CD4-positive, alpha-beta T cell treated with Interleukin-4 for 4 hours (primary cell): ENCODE measurements around the gene HIVEP3.
A peak's percentile ranks its signal among the peaks of the same experiment; 100 is the strongest.

Source experiments
- DNase-seq: peaks from one replicate; pipeline ENCODE4 v3.0.0-alpha.2; 2020

HIVEP3 gene

DNA sequence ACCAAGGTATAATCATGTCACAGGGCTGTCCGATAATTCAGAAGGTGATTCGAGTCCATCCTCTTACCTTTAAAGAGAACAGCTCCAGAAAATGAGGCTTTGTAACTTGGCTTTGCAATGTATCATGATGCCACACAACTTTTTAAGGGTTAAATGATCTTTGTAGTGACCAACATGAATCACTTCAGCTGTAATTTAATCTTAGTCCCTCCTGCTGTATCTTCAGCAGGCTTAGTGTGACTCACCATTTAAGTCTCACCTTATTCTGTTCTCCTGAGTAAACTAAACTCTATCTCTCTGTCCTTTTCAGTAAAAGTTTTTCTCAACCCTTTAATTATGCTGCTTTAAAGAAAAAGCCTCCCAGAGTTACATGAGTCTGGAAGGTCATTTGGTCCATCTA is 1.9 kb upstream of the HIVEP3 start:
- DNase-seq: peak; percentile 58

- DNase-seq: peak; percentile 87
Measured at GRCh38 chr1:41919764-41920397, 1.2 kb upstream of the HIVEP3 start.

GRCh38 chr1:41919131-41919530 is 409 bp upstream of the HIVEP3 start:
- no peak for DNase-seq

DNA sequence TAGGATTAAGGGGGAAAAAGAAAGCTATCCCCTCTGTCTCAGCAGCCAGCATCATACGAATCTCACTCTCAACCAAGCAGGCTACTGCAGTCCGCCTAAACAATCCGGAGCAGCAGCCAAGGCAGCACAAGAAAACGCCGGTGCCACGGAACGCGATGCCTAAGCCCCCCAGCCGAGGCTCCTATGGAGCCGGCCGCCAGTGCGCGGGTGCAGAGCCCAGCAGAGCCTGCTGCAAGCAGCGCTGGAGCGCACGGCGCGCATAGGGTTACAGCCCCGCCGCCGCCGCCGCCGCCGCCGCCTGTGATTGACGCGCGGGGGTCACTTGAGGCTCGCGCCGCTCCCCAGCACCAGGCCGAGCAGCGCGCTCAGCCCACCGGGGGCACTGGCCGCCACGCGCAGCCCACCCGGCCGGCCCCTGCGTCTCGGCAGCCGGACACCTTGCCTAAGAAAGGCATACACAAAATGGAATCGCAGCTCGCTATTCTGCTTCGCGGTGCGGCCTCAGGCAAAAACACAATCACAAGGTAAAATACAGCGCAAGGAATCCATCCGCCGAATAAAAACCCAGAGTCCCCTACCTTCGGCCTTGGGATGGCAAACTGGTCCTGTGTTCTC is 780 bp downstream of the HIVEP3 start:
- DNase-seq: peak; percentile 15

GRCh38 chr1:41917076-41917475 is 1.6 kb downstream of the HIVEP3 start:
- no peak for DNase-seq

DNA sequence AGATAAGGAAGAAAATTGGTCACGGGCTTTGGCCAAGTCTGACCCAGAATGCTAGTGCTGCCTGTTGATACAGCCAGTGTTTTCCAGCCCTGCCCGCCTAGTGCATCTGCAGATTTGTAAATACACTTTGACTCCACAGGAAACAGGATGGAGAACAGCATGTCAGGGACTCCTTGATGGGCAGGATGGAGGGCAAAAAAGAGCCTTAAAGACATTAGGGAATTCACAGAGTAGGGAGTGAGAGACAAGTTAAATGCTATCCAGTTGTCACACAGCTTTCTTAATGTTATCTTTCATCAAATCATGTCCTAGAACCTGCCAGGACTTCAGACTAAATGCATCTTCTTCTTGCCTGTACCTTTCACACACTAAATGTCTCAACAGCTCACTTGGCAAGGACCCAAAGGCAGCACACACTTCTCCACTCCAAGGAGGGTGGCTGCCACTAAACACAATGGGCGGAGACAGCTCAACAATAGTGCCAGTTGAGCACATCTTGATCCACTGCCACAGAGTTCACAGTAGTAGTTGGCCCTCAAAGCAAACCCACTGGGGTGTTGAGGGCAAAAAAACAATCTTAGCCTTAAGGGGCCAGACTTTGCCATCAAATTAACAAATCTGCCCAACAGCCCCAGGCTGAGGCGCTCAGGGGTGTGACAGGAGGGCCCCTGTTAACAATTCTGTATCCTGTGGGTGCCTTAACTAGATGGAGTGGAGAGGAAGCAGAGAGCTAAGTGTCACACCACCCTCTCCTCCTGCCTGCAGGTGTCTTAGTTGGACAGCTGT is 2.7 kb downstream of the HIVEP3 start:
- peak; percentile 79 for DNase-seq

DNA sequence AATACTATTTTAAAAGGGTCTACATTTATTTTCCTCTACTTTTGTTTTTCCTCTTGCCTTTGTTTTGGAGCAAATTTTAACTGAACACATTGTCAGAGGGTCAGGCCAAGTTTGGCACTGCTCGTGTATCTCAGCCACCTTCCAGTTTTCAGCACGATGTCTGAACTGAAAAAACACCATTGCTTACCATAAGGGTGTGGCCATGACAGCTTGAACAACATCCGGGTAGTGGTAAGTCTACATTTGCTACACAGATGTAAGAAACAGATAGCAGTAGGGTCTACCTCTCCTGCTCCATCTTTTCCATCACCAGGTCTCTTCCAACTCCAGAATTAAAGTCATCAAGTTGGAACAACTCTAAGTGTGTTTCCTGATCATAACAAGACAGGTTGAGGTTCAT is 4.2 kb downstream of the HIVEP3 start:
- DNase-seq: peak; percentile 72

DNA sequence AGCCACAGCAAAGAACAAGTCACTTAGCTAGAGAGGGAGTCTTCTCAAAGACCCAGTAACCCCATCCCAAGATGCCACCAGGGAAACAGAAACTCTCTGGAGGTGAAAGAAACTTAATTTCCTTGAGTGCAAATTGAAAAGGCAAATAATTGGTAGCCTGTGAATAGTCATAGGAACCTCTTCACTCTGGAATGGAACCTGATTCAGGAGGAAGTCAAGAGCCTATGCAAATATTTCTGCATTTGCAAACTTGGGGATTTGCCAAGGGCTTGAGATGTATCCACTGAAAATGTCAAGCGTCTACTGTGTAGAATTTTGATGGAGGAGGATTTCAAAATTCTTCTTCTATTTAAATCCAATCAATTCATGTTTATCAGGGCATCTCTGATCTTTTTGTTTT is 5.7 kb downstream of the HIVEP3 start:
- no peak for DNase-seq

DNA sequence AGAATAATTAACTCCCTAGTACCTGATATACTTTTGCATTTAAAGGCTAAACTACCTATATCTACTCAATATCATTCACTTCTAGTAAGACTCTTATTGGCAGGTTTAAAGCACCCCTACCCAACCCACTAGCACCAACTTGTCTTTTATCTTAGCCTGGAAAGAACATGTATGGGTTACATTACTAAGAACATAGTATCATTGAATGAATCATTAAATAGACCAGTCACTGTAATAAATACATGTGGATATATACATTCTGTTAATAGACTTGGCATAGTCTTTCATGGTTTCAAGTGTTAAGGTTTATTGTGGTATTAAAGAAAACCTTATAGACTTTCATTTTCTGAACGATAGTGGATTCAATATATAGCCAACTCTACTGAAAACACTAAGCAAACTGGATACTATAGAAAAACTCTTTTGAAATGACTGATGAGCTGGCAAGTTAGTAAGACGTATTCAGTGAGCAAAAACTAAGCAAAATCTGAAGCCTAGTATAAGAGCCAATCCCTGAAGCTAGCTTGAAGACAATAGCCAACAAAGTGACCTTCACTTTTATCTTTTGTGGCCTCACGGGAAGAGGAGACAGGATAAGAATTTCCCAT is 10.3 kb downstream of the HIVEP3 start:
- no peak for DNase-seq

DNA sequence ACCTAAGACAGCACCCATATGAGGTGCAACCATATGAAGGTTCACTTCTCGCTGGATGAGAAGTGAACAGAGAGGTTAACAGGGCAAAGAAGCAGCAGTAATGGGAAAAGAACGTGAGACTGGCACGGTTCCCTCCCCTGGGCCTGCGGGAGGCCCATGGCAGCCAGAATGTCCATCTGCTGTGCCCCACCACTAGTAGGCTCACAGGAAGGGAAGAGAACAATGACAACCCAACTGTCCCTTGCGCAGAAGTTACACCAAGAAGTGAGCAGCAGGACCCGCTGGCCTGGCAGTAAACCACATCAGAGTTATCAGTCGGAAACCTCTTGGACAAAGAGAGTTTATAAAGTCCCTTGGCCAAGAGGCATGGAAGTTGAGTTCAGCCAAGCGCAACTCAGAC is 11.3 kb downstream of the HIVEP3 start:
- no peak for DNase-seq

GRCh38 chr1:41906943-41907342 is 11.8 kb downstream of the HIVEP3 start:
- DNase-seq: no peak

GRCh38 chr1:41905093-41905675 is 13.5 kb downstream of the HIVEP3 start:
- no peak for DNase-seq

DNA sequence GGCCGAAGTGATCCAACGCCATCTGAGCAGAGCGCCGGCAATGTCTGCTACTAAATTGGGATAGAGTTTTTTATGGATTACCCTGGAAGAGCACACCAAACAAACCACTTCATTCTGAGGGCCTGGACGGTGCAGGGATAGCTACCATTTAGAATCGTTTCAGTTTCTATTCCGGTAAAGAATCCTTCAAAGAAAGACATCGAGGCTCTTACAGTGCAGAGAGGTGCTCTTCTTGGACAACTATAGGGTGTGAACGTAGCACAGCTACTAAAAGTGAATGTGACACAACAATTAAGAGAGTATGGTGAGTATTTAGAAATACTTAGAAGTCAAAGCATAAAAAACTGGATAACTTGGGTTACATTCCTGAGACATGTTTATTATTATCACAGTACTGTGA is 16.1 kb downstream of the HIVEP3 start:
- DNase-seq: no peak

DNA sequence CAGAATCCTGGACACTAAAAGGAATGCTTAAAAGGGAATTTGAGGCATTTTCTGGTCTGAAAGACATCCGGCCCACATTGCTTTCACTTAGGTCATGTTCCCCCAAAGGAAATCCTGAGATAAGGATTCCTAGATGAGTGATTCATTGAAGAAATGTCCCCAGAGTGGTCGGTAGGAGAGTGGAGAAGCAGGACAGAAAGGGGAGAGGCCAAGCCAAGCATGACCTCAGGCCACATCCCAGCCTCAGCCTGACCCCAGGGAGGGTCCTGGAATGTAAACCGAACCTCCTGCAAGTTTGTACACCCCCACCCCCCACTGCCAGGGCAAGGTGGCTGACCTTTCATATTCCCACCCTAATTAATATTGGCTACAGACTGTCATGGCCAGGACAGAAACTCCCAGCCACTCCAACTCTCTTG is 16.6 kb downstream of the HIVEP3 start:
- DNase-seq: no peak

DNA sequence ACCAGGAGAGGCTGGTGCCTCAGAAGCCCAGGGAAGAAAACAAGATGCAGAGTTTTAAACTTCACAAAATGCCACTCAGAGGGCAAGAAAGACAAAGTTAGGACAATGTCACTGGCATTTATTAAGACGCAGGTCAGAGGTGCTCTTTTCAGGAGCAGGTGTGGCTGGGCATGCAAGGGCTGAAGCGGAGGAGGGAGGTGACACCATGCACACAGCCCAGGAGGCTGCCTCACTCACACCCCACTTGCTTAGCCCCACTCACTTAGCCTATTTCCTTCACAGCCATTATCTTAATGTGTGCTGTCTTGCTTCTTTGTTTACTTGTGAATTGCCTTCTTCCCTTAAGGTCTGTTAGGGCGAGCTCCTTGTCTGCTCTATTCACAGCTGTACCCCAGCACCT is 17.2 kb downstream of the HIVEP3 start:
- DNase-seq: no peak

DNA sequence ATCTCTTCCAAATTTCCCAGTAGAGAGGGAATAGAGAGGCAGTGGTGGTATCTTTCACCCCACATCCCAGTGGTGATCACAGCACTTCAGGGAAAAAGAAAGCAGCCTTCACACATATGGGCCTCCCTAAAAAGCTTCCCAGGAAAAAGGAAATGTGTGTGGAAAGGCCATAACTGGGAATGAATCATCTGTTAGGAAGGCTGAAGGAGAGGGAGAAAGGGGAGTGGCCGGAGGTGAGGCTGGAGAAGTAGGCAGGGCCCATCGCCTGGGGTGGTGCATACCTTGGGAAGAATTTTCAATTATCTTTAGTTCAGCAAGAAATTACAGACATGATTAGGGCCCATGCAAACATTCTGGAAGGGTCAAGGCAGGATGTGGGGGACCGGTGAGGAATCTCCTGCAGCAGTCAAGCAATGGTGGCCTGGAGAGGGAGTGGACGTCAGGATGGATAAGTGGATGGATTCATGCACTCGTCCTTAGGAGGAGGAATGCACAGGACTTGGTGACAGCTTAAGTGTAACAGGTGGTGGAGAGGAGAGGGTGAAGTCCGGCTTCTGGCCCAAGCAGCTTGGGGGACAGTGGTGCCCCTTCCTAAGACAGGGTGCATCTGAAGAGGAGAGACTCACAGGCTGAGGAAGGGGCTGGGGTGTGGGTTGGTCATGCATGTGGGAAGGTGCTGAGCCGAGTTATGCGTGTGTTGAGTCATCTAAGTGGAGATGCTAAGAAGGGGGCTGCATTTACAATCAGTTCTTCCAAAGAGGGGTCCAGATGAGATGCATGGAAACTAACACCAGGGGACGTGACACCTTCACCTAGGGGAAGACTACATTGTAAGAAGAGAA is 17.9 kb downstream of the HIVEP3 start:
- no peak for DNase-seq

- DNase-seq: peak; percentile 86
Measured at GRCh38 chr1:41898191-41898713, 20.5 kb downstream of the HIVEP3 start.

- DNase-seq: no peak
Measured at GRCh38 chr1:41895552-41895951, 23.2 kb downstream of the HIVEP3 start.

DNA sequence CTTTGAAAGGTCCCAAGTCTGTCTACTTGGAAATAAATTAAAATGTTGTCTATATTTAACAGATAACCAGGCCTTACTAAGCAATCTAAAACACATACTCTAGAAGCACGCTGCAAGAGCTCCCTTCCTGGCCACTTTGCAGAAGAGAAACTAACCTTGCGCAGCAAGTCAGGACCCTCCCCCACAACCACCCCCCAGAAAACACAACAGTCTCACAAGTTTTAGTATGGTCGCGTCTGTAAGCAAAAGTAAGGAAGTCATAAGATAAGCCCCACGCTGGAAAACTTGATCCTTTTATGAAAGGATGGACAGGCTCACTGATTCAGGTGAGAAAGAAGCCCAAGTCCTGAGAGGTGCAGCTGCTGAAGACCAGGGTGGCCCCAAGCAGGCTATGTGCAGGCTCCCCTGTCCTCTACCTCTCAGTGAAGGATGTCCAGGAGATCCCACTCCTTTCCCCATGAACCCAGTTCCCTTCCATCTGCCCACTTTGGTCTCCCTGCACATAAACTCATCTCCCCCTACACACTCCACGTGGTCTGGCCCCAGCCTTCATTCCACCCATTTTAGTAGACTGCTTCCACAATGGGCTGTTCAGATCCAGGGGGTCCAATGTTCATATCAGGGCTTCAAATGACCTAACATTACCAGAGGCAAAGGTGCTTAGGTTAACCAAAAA is 23.8 kb downstream of the HIVEP3 start:
- DNase-seq: no peak

- no peak for DNase-seq
Measured at GRCh38 chr1:41894101-41894807, 24.5 kb downstream of the HIVEP3 start.

- peak; percentile 45 for DNase-seq
Measured at GRCh38 chr1:41892301-41892781, 26.4 kb downstream of the HIVEP3 start.
